GM19452 (cell line): ENCODE results near the gene SLC6A3.

Experiments
- ATAC-seq: cut with Tn5 transposase; IDR thresholded peaks from one replicate; pipeline ENCODE4 v1.9.1; 2021; ENCODE audit not compliant: unreplicated experiment

Gene SLC6A3

GRCh38 chr5:1409381-1410110, 35.7 kb downstream of the SLC6A3 start:
- no peak for ATAC-seq

GRCh38 chr5:1406681-1407640, 38.3 kb downstream of the SLC6A3 start:
- no peak for ATAC-seq

- no peak for ATAC-seq
Observed at GRCh38 chr5:1405539-1406530, 39.4 kb downstream of the SLC6A3 start.

- no peak for ATAC-seq
Observed at GRCh38 chr5:1405121-1405520, 40.1 kb downstream of the SLC6A3 start.

GRCh38 chr5:1404062-1404461, 41.2 kb downstream of the SLC6A3 start:
- no peak for ATAC-seq

- ATAC-seq, result no peak
Observed at GRCh38 chr5:1402611-1403255, 42.5 kb downstream of the SLC6A3 start.

GRCh38 chr5:1401536-1402138, 43.6 kb downstream of the SLC6A3 start:
- ATAC-seq, result no peak

GRCh38 chr5:1400936-1401335, 44.3 kb downstream of the SLC6A3 start:
- ATAC-seq, result no peak

GRCh38 chr5:1400211-1400855, 44.9 kb downstream of the SLC6A3 start:
- no peak for ATAC-seq

- ATAC-seq, result no peak
Observed at GRCh38 chr5:1399737-1400136, 45.5 kb downstream of the SLC6A3 start.

GRCh38 chr5:1396293-1396816, 48.9 kb downstream of the SLC6A3 start:
- no peak for ATAC-seq

- ATAC-seq, result no peak
Observed at GRCh38 chr5:1394881-1395860, 50.1 kb downstream of the SLC6A3 start.

- ATAC-seq, result no peak
Observed at GRCh38 chr5:1393571-1394501, 51.4 kb downstream of the SLC6A3 start.

GRCh38 chr5:1392801-1393565, 52.3 kb downstream of the SLC6A3 start:
- ATAC-seq, result no peak

GRCh38 chr5:1392261-1392660, 53.0 kb downstream of the SLC6A3 start:
- ATAC-seq, result no peak

- no peak for ATAC-seq
Observed at GRCh38 chr5:1391691-1392090, 53.5 kb downstream of the SLC6A3 start.
